HL-60 (cell line): ENCODE data around the gene PRRX1.

ENCODE experiments used
- POLR2AphosphoS5 ChIP-seq: IDR thresholded peaks from 2 replicates; pipeline ENCODE4 v1.6.1; 2012; ENCODE audit warnings: low read depth
- TF ChIP-seq, protein P1 (sequence below): IDR thresholded peaks from 2 replicates; pipeline ENCODE4 v1.6.1; 2012; ENCODE audit warnings: low read depth; ENCODE audit not compliant: insufficient replicate concordance
- TF ChIP-seq, protein P2 (sequence below): IDR thresholded peaks from one replicate; pipeline ENCODE4 v1.5.1; 2011; ENCODE audit warnings: low read length, control low read depth, inconsistent platforms; ENCODE audit not compliant: insufficient read depth

DNA sequence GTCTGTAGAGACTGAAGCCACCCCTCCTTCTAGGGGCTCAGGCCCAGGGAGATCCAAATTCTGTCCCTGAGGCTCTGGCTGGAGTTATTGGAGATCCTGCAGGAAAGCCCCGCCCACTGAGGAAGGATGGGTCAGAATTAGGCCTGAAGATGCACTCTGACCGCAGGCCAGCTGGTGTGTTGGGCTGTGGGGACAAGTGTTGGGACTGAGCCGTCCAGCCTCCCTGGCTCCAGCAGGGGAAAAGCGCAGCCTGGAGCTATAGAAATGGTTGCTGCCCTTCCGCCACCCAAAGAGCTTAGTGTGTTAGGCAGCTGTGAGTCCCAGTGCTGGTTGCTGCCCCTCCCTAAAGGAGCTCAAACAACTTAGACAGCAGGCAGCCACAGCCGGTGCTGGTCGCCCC, 33.0 kb upstream of the PRRX1 start:
- TF ChIP-seq POLR2AphosphoS5, result no peak
- TF ChIP-seq, protein P1, sequence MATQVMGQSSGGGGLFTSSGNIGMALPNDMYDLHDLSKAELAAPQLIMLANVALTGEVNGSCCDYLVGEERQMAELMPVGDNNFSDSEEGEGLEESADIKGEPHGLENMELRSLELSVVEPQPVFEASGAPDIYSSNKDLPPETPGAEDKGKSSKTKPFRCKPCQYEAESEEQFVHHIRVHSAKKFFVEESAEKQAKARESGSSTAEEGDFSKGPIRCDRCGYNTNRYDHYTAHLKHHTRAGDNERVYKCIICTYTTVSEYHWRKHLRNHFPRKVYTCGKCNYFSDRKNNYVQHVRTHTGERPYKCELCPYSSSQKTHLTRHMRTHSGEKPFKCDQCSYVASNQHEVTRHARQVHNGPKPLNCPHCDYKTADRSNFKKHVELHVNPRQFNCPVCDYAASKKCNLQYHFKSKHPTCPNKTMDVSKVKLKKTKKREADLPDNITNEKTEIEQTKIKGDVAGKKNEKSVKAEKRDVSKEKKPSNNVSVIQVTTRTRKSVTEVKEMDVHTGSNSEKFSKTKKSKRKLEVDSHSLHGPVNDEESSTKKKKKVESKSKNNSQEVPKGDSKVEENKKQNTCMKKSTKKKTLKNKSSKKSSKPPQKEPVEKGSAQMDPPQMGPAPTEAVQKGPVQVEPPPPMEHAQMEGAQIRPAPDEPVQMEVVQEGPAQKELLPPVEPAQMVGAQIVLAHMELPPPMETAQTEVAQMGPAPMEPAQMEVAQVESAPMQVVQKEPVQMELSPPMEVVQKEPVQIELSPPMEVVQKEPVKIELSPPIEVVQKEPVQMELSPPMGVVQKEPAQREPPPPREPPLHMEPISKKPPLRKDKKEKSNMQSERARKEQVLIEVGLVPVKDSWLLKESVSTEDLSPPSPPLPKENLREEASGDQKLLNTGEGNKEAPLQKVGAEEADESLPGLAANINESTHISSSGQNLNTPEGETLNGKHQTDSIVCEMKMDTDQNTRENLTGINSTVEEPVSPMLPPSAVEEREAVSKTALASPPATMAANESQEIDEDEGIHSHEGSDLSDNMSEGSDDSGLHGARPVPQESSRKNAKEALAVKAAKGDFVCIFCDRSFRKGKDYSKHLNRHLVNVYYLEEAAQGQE, result no peak
- TF ChIP-seq, protein P2, sequence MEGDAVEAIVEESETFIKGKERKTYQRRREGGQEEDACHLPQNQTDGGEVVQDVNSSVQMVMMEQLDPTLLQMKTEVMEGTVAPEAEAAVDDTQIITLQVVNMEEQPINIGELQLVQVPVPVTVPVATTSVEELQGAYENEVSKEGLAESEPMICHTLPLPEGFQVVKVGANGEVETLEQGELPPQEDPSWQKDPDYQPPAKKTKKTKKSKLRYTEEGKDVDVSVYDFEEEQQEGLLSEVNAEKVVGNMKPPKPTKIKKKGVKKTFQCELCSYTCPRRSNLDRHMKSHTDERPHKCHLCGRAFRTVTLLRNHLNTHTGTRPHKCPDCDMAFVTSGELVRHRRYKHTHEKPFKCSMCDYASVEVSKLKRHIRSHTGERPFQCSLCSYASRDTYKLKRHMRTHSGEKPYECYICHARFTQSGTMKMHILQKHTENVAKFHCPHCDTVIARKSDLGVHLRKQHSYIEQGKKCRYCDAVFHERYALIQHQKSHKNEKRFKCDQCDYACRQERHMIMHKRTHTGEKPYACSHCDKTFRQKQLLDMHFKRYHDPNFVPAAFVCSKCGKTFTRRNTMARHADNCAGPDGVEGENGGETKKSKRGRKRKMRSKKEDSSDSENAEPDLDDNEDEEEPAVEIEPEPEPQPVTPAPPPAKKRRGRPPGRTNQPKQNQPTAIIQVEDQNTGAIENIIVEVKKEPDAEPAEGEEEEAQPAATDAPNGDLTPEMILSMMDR, result no peak
